GM19193 (cell line): ENCODE measurements around the gene CCDC43.

Source experiments
- POLR2A ChIP-seq: IDR thresholded peaks from 4 replicates; pipeline ENCODE4 v1.6.1; 2011; ENCODE audit not compliant: insufficient read depth, insufficient read length; ENCODE audit errors: extremely low read depth

Gene CCDC43, protein sequence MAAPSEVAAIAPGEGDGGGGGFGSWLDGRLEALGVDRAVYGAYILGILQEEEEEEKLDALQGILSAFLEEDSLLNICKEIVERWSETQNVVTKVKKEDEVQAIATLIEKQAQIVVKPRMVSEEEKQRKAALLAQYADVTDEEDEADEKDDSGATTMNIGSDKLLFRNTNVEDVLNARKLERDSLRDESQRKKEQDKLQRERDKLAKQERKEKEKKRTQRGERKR

DNA sequence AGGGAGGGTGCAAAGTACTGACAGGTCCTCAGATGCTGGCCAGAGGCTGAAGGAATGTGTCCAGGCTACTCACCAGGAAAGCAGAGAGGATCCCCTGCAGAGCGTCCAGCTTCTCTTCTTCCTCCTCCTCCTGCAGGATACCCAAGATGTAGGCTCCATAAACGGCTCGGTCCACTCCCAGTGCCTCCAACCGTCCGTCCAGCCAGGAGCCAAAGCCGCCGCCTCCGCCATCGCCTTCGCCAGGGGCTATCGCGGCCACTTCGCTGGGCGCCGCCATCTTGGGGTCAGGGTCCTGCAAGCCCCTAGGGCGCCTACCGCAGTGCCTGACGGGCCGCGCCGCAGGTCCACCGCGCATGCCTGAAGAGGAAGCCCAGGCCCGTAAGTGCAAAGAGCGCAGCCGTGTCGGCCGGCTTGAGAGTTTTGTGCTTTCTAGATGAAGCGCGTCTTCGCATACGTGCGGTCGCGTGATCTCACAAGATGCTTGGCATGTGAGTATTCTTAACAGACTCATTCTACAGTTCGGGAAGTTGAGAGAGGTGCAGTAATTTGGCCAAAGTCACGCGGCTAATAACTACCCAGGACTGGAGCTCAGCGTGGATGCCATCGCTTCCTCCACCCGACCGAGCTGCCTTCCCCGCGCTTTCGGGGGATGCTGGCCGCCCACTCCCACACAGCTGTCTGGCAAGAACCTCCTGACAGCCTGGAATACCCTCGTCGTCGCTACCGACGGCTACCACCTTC is at the start of gene CCDC43:
CCDC43 (minus strand) TSS at position 300 of the 741 bp plus-strand sequence; CDS start at position 277, 23 bp downstream.
- TF ChIP-seq POLR2A = peak; percentile 91

DNA sequence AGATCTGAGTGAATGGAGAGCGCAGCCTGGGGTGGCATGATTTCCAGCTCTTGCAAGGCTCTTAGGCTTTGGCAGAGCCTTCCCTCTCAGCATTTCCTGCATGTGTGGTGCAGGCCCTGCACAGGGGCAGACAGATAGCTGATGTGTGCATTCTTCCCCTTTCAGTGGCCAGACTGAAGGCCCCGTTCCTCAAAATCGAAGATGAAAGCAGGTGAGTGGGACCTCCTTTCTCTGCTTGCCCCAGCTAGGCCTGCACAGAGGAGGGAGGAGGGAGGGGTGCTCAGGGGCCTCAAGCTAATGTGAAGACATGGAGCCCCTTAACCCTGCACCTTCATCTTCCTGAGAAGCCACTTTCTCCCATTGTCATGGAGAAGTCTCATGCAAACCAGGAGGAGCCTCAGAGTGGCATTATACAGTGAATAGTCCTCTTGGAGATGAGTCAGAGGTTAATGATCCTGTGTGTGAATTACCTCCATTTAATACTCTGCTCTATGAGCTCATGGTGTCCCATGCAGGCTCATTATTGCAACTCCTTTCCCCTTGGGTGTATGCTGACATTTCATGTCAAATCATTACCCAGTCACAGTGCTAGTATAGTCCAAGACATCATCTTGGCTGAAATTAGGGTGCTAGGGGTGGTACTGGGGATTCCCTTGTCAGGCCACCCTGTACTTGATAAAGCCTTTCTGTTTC is 48.8 kb upstream of the CCDC43 start:
- no peak for TF ChIP-seq POLR2A

DNA sequence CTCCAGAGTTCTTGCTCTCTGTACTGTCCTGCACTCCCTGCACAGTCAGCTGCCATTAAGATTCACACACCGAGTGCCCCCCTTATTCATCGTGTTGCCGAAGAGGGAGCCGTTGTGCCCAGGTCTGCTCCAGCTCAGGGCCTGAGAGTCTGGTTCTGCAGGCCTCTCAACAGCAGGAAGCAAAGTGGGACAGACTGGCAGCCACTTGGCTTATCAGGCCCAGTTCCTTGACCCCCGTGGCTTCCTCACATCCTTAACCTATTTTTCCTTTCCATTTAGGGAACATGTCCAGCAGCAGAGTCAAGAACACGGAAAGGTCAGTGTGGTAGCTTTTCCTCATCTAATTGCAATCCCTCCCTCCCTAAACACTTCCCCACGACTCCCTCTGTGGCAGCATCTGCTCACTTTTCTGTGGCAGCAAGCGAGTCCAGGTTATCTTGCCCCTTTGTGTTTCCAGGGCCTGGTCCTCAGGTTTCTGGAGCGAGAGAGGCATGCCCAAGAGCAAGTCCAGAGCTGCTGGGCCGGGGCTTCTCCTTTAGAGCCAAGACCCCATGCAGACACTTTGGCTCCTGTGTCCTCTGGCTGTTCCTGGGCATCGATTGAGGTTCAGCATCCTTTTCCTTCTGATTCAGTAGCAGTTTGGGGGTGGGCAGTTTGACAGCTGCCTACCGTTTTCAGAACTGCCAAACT is 47.1 kb upstream of the CCDC43 start:
- no peak for TF ChIP-seq POLR2A

DNA sequence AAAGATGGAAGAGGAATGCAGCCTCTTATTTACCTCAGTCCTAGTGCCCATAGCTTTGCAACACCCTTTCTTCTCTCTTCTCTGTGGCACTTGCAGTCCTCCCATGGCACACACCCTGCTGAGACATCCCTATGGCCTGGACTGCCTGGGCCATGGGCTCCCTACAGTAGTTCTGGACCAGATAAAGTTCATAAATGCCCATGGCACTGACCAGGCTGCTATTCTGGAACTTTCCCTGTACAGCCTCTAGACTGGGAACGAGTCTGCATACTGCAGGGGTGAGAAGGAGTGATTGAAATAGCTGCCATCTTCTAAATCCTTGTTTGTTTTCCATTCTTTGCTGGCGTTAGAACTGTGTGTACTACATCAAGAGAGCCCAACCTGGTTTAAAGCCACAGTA is 44.7 kb upstream of the CCDC43 start:
- no peak for TF ChIP-seq POLR2A

DNA sequence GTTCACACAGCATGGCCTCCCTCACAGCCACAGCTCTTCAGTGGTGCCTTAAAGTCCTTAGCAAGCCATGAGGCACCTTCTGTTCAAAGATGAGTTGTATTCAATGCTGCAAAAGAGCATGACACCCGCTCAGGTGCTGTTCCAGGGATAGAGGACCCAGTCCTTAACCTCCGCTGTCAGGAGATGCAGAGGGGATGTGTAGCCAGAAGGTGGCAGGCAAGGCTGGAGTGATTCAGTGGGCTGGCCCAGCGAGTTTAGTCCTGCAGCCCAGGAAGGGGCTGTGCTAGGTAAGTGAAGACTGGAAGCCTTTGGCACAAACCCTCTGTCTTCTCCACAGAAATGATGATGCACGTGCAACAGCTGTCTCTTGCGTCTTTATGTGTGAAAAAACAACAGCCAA is 44.2 kb upstream of the CCDC43 start:
- TF ChIP-seq POLR2A = no peak

DNA sequence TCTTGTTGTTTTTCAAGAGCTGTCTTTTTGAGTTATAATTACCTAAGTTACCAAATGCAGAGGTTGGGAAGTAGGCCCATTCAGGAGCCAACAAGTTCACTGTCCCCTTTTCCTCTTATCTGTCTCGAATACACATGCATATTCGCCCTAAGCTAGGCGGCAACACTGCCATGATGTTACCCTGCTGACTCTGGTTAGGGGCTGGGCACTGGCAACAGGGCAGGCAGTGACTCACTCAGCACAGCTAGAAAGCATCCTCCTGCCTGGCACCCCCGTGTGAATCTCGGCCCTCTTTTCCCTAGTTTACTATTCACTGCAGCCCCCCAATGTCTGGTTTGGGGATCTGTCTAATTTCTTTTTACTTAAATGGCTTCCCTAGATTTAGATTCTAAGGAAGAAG is 32.7 kb upstream of the CCDC43 start:
- TF ChIP-seq POLR2A = no peak

DNA sequence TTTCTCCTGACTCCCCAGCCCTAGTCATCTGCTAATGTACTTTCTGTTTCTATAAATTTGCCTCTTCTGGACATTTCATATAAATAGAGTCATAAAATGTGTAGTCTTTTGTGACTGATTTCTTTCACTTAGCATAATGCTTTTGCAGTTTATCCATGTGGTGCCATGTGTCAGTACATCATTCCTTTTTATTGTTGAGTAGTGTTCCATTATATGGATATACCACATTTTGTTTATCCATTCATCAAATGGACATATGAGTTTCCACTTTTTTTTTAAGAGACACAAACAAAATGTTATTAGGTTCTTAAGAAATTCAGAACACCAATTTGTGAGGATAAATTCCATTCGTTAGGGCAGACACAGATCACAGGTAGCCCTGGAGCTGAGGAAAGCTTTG is 29.9 kb upstream of the CCDC43 start:
- no peak for TF ChIP-seq POLR2A

DNA sequence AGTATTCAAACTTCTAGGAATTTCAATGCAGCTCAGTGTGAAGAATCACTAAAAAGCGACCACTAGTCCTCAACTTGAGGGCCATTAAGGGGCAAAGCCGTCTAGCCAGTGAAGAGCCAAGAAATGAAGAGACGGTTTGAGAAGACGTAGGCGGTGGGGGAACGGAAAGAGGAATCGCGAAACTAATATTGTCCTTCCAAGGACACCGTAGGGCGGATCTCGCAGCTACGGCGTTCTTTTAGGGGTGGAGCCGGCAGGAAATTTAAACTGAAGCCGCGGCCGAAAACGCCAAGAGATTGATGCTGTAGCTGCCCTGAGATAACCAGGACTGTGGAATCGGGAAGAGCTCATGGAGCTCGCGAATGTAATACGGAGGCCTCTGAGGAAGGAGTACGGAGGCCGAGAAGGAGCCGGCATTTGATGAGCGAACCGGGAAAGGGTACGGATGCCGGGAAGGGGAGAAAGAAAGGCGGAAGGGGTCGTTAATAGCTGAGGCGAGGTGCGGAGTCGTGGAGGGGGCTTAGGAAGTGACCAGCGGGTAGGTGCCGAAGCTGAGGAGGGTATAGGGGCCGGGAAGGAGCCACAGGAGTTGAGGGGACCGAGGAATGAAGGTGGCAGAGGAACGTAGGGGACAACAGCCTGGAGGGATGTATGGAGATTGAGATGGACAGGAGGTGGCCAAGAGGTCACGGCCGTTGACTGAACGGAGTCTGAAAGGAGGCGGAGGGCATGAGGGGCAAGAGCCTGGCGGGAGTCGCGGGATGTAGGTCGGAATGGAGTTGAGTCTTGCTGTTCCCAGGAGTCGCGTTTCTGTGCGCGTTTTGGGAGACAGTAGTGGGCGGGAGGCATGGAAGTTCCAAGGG is 19.1 kb upstream of the CCDC43 start, which contains the start of gene DBF4B:
DBF4B (plus strand) TSS at position 265 of the 863 bp plus-strand sequence; CDS start at position 421, 156 bp downstream.
- TF ChIP-seq POLR2A = peak; percentile 63

DNA sequence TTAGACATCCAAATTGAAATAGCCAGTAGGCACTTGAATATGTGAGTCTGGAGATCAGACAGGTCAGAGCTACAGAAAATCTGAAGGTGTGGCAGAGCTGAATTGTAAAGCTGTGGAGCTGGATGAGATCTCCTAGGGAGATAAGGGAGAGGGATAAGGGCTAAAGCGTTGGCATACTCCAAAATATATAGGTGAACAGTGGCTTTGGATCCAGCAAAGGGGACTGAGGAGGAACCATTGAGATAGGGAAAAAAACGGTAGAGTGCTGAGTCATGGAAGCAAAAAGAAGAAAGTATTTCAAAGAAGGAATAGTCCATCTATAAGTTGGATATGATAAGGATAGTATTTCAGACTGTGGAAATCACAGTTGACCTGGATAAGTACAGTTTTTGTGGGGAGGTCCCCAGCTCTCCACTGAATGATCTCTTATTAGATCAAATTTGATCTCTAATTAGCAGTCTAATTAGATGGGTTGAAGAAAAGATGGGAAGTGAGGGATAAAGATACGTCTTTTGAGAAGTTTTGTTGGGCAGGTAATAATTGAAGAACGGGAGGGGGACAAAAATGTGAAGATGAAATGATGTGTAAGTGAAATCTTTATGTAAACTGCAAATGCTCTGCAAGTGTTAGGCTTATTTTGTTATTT is 18.3 kb upstream of the CCDC43 start:
- no peak for TF ChIP-seq POLR2A

DNA sequence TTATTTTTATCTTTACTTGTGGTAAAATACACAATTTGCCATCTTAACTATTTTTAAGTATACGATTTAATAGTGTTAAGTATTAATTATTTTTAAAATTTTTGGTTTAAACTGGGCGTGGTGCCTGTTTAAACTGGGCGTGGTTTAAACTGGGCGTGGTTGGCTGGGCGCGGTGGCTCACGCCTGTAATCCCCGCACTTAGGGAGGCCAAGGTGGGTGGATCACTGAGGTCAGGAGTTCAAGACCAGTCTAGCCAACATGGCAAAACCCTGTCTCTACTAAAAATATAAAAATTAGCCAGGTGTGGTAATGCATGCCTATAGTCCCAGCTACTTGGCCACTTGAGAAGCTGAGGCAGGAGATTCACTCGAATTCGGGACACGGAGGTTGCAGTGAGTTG is 4.0 kb upstream of the CCDC43 start:
- TF ChIP-seq POLR2A = no peak

DNA sequence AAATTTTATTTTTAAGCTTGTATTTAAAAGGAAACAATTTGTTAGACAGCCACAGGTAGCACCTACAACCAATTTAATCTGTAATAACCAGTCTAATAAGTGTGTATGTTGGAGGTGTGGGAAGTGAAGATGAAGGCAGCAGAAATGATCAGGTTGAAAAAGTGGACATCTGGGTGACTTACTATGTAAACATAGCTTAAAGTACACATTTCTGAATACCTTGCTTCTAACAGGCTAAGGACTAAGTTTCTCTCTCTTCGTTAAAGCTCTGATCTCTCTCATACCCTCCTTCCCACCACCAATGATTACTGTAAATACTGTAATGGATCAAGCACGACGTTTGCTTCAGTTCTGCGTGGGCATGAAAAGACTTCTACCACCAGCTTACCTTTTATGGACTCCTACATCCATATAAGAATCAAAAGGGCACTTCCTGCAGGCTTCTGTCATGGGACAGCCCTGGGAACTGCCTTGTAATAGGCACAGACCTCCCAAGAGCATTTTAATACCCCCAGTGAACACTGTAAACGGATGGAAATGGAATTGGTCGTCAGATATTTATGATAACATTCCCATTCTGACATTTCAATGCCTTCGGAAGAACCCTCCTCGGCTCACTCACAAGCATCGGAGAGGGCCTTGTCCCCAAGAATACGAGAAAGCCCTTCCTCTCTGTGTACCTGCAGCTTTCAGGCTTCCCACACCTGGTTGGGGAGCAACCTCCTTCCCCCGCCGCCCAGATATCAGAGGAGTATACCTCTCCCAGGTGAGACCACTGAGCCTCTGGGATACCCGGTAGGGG is 700 bp downstream of the CCDC43 start:
- no peak for TF ChIP-seq POLR2A

DNA sequence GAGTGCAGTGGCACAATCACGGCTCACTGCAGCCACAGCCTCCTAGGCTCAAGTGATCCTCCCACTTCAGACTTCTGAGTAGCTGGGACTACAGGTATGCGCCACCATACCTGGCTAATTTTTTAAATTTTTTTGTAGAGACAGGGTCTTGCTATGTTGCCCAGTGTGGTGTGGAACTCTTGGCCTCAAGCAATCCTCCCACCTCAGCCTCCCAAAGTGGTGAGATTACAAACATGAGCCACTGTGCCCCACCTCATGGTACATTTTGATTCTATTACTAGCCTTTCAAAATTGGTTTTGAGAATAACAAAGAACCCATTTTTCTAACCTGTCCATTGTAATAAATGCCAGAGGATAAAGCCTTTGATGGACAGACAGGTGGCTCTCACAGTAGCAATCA is 1.4 kb downstream of the CCDC43 start:
- TF ChIP-seq POLR2A = no peak

DNA sequence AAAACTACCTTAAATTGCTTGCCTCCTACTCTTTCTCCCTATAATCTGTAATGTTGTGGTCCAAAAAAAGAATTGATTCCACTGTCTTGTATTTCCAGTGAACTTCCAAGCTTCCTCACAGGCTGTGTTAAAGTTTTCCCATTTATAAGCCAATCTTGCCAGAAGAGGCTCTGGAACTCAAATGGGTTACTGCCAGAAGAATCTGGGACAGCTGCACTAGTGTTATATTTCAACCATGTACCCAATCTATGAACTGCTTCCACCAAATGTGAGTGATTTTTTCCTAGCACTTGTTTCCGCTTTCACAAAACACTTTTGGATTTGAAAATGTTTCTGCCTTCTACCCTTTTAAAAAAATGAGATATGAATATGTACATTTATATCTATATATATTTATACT is 1.8 kb downstream of the CCDC43 start:
- no peak for TF ChIP-seq POLR2A

DNA sequence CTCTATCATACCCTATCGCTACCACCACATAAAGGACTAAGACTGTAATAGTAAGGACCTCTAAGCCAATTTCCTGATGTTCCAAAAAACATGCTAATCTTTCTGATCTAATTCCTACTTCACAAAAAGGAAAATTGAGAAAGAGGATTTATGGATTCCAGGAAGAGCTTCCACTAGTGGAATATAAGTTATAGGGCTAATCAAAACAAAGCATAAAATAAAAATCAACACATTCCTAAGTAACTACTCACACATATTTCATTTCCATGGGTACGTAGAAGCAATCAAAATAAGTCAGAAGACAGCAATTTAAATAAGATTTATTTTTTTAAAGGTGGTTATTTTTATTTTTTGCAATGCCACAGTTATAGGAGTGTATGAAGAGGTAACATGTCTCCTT is 12.4 kb downstream of the CCDC43 start:
- TF ChIP-seq POLR2A = no peak

DNA sequence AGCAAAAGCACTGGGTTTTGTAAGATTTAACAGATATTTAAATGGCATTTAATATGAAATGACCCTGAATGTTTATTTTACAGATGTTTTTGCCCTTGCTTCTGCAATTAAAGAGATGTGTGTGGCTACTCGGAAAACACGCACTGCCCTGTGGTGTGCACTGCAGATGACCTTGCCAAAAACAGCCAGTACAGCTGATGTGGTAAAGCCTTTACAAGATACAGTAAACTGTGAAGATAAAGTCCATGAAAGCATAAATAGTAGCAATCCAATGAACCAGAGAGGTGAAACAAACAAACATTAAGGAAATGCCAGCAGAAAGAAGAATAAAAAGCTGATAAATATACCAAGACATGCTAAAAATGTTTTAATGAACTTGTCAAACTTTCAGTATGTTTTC is 15.7 kb downstream of the CCDC43 start:
- no peak for TF ChIP-seq POLR2A
